ENCODE measurements around the gene MATN4. TPM values are rescaled to one million over a fixed set of nuclear protein-coding genes. Genes with fewer than 3 reads are reported as not detected.

Gene MATN4
- total and polyA plus RNA-seq, 2 of the 13 experiments (the other 11 are each of a cell fraction or from before 2014, with no cell fraction given), result not detected

GRCh38 chr20:45341579-45341938, 33.5 kb upstream of the MATN4 start (continued):
- no peak; the same call in 1 of the 2 replicates for TF ChIP-seq PRDM4 (CRISPR knock-in tag; IDR thresholded peaks at IDR 0.05; ENCODE audit: borderline replicate concordance)
- TF ChIP-seq ZNF788 (CRISPR knock-in tag; IDR thresholded peaks at IDR 0.05; ENCODE audit: borderline replicate concordance), result no peak
- TF ChIP-seq ZNF430 (CRISPR knock-in tag; IDR thresholded peaks at IDR 0.05), result 0 out of 2 replicates have a peak, but pooled peaks have one; percentile 7
- no peak for TF ChIP-seq NFKB2 (CRISPR knock-in tag; IDR thresholded peaks at IDR 0.05; ENCODE audit: borderline replicate concordance)

- CTCF ChIA-PET (ENCODE audit: low intra/inter-chr PET ratio, low total read pairs), result no interaction called here
- BruUV-seq (replicated peaks), result no TSS peak
- no peaks in the 10 kb centered on the region for H3K36me3 ChIP-seq (replicated peaks in 1 of 2; ENCODE audit: control insufficient read depth in 1 of 2, insufficient read depth in 2 of 2, low read length in 2 of 2)
- peak overlapping the region in 2 of 3 experiments; percentile 49 to 87; a peak in 2 of 6 replicates for H3K4me3 ChIP-seq (replicated peaks in 1 of 3; ENCODE audit: insufficient read depth in 1 of 3, low read depth in 2 of 3, low read length in 3 of 3)
- H3K9ac ChIP-seq (ENCODE audit: insufficient read depth, low read depth, low read length), result peak overlapping the region; percentile 66
- FAIRE-seq, result peak; percentile 42
- H4K20me1 ChIP-seq (ENCODE audit: insufficient read depth, low read length), result no peaks in the 10 kb centered on the region
- intact Hi-C loops (cut with micrococcal nuclease; ENCODE audit: unreplicated experiment), result loop anchor here (5.0 kb wide), 2 partner anchors 76 to 631 kb away; partner anchors contain the start of genes PIGT and ZNF335
- H3K9me3 ChIP-seq (ENCODE audit: low read length), result no peaks in the 10 kb centered on the region
- H3K27me3 ChIP-seq (ENCODE audit: control insufficient read depth in 1 of 2, insufficient read depth in 2 of 2, low read length in 2 of 2), result no peaks in the 10 kb centered on the region
- DNase-seq (ENCODE audit: low spot score), result peak; percentile 70
- in situ Hi-C loops (cut with HindIII; ENCODE audit: extremely low pct_ligation_motif_present, low pct_unique_long_range_greater_than_20kb), result no loop called here
- WGBS (ENCODE audit: low lambda C conversion rate), result 0% methylated on average over 1 of the region's 1 CpG
- peaks cover 100% of the 10 kb centered on the region for H3K4me1 ChIP-seq (ENCODE audit: insufficient read depth, low read length)
- H2AFZ ChIP-seq (ENCODE audit: low read length), result no peak overlapping the region
- peak overlapping the region; percentile 80 for H3K27ac ChIP-seq (ENCODE audit: extremely low read length, insufficient read depth, low read length)
- POLR2A ChIA-PET, result interaction anchor here (1.1 to 23.9 kb wide), 8 partner anchors 8 to 96 kb away, joined by 3 to 1422 read pairs (median 26); partner anchors contain the start of genes PIGT, SDC4 and SYS1
- no peak for ATAC-seq
- H3K4me2 ChIP-seq (ENCODE audit: low read depth, low read length), result peak overlapping the region; percentile 99
- peaks cover 51% of the 10 kb centered on the region for H3K79me2 ChIP-seq (ENCODE audit: insufficient read depth, low read length)
- TF ChIP-seq DMAP1 (CRISPR knock-in tag; IDR thresholded peaks at IDR 0.05), result 0 out of 2 replicates have a peak, but pooled peaks have one; percentile 16
- peak; percentile 17 for TF ChIP-seq TEAD3 (CRISPR knock-in tag; optimal IDR thresholded peaks at IDR 0.05; ENCODE audit: borderline replicate concordance)
- TF ChIP-seq ZNF33B (CRISPR knock-in tag; IDR thresholded peaks at IDR 0.05), result no peak
- 0 out of 2 replicates have a peak, but pooled peaks have one; percentile 20 for TF ChIP-seq ZNF567 (CRISPR knock-in tag; IDR thresholded peaks at IDR 0.05; ENCODE audit: borderline replicate concordance)
- TF ChIP-seq MLX (CRISPR knock-in tag; IDR thresholded peaks at IDR 0.05), result peak; percentile 69; the same call in 1 of the 2 replicates
- TF ChIP-seq ZNF414 (CRISPR knock-in tag; IDR thresholded peaks at IDR 0.05), result peak; percentile 76; the same call in 1 of the 2 replicates
- TF ChIP-seq ZNF781 (CRISPR knock-in tag; IDR thresholded peaks at IDR 0.05; ENCODE audit: borderline replicate concordance, not compliant biosample characterization), result peak; percentile 4
- 0 out of 2 replicates have a peak, but pooled peaks have one; percentile 8 for TF ChIP-seq RAD21 (CRISPR knock-in tag; IDR thresholded peaks at IDR 0.05)
- 0 out of 2 replicates have a peak, but pooled peaks have one; percentile 2 for TF ChIP-seq KDM2A (CRISPR knock-in tag; IDR thresholded peaks at IDR 0.05; ENCODE audit: borderline replicate concordance, low read depth)
- peak; percentile 11; the same call in 1 of the 2 replicates for TF ChIP-seq ZNF691 (CRISPR knock-in tag; IDR thresholded peaks at IDR 0.05; ENCODE audit: borderline replicate concordance, low read depth)
- TF ChIP-seq POLR2A (IDR thresholded peaks at IDR 0.05; ENCODE audit: insufficient read depth in 1 of 2, low read depth in 2 of 2, low read length in 2 of 2), result no peak
These were observed 32.9 kb upstream of the MATN4 start for GRCh38 chr20:45340951-45341350.
